Keratinocyte (primary cell): ENCODE measurements around the gene ABCA7. TPM values are rescaled to one million over a fixed set of nuclear protein-coding genes. Genes with fewer than 3 reads are reported as not detected.

Experiments used
- DNase-seq: peaks from one replicate; pipeline ENCODE4 v3.0.0-alpha.2; 2011; ENCODE audit warnings: low read depth, missing footprints, low spot score
- FAIRE-seq: peaks from 2 replicates; lab custom pipeline; 2011; peaks lifted over from hg19 to GRCh38; lab: Jason Lieb, UNC
- H2AFZ ChIP-seq: 2 replicates; pipeline ENCODE4 v1.6.0; 2012; ENCODE audit warnings: low read length, control low read depth, inconsistent platforms; ENCODE audit not compliant: control insufficient read depth
- H3K27ac ChIP-seq: 2 replicates; pipeline ENCODE4 v1.5.1; 2011; ENCODE audit warnings: low read length; ENCODE audit not compliant: control insufficient read depth, insufficient read depth
- H3K27me3 ChIP-seq: 3 replicates; pipeline ENCODE4 v1.6.0; 2011; ENCODE audit warnings: low read length; ENCODE audit not compliant: control insufficient read depth, insufficient read depth; ENCODE audit errors: extremely low read depth
- H3K36me3 ChIP-seq, 2 experiments: 2 replicates in 1 of 2; 3 replicates in 1 of 2; pipeline ENCODE4 v1.5.1; 2011; ENCODE audit warnings: low read length in 2 of 2, mild to moderate bottlenecking in 1 of 2; ENCODE audit not compliant: control insufficient read depth in 2 of 2, insufficient read depth in 2 of 2; ENCODE audit errors: extremely low read depth in 1 of 2
- H3K4me1 ChIP-seq: 3 replicates; pipeline ENCODE4 v1.5.1; 2011; ENCODE audit warnings: low read length; ENCODE audit not compliant: control insufficient read depth, insufficient read depth; ENCODE audit errors: extremely low read depth
- H3K4me2 ChIP-seq: 3 replicates; pipeline ENCODE4 v1.6.0; 2011; ENCODE audit warnings: low read depth, low read length; ENCODE audit not compliant: control insufficient read depth, insufficient read depth; ENCODE audit errors: extremely low read depth
- H3K4me3 ChIP-seq, 3 experiments: fragments of 200-600 bp in 1 of 3; sonication (generic) in 1 of 3; 2 replicates in 2 of 3; 3 replicates in 1 of 3; pipeline ENCODE4 v1.5.1; 2011 to 2016; ENCODE audit warnings: low read length in 3 of 3, mild to moderate bottlenecking in 3 of 3, control low read depth in 2 of 3, inconsistent platforms in 1 of 3, low read depth in 1 of 3, mixed read lengths in 1 of 3, mixed run types in 1 of 3, moderate library complexity in 1 of 3; ENCODE audit not compliant: control insufficient read depth in 2 of 3, insufficient read depth in 2 of 3; ENCODE audit errors: extremely low read depth in 1 of 3
- H3K79me2 ChIP-seq: 2 replicates; pipeline ENCODE4 v1.6.0; 2012; ENCODE audit warnings: low read length; ENCODE audit not compliant: control insufficient read depth, insufficient read depth
- H3K9ac ChIP-seq: 3 replicates; pipeline ENCODE4 v1.6.0; 2011; ENCODE audit warnings: low read length; ENCODE audit not compliant: control insufficient read depth, insufficient read depth; ENCODE audit errors: extremely low read depth
- H3K9me1 ChIP-seq: 3 replicates; pipeline ENCODE4 v1.6.0; 2011; ENCODE audit warnings: low read length; ENCODE audit not compliant: control insufficient read depth, insufficient read depth; ENCODE audit errors: extremely low read depth
- H3K9me3 ChIP-seq: 2 replicates; pipeline ENCODE4 v1.5.1; 2012; ENCODE audit warnings: low read depth, low read length; ENCODE audit not compliant: control insufficient read depth
- H4K20me1 ChIP-seq: 3 replicates; pipeline ENCODE4 v1.6.0; 2011; ENCODE audit warnings: low read length; ENCODE audit not compliant: control insufficient read depth, insufficient read depth; ENCODE audit errors: extremely low read depth
- EZH2 ChIP-seq: IDR thresholded peaks from one replicate; pipeline ENCODE4 v1.6.1; 2012; ENCODE audit warnings: inconsistent platforms, mild to moderate bottlenecking, low read length, moderate library complexity
- dilution Hi-C: fragments of 300-500 bp; cut with MboI; formaldehyde crosslinking; loops from one replicate; pipeline ENCODE4 v1.7.0; 2020; ENCODE audit warnings: low sequenced_read_pairs; ENCODE audit not compliant: extremely low pct_ligation_motif_present
- polyA plus RNA-seq, 5 experiments: library from polyadenylated mRNA; depleted of rRNA in 3 of 5; stranded (reverse) in 3 of 5; stranded (forward) in 1 of 5; unstranded in 1 of 5; fragments of >200 nt; gene quantifications; 1 replicate in 1 of 5; 2 replicates in 3 of 5; 3 replicates in 1 of 5; pipeline versions ENCODE4 v1.2.1 to v1.2.3, GENCODE V29; 2011 to 2012; ENCODE audit warnings: missing spikeins in 2 of 5, low read depth in 1 of 5, low replicate concordance in 1 of 5
- TF ChIP-seq, protein P1 (sequence below), 3 experiments: IDR thresholded peaks in 1 of 3; conservative IDR thresholded peaks in 1 of 3; optimal IDR thresholded peaks in 1 of 3; 2 replicates in 2 of 3; 3 replicates in 1 of 3; pipeline versions ENCODE3 to v1.5.1; 2011; ENCODE audit warnings: low read length in 3 of 3, mild to moderate bottlenecking in 3 of 3, moderate library complexity in 2 of 3, control low read depth in 1 of 3, inconsistent platforms in 1 of 3; ENCODE audit not compliant: insufficient read depth in 2 of 3; ENCODE audit errors: extremely low read depth in 1 of 3

The ABCA7 gene
- polyA plus RNA-seq, 1 donor (not counting 4 experiments of a cell fraction or from before 2014, with no cell fraction given): 7.4 TPM

DNA sequence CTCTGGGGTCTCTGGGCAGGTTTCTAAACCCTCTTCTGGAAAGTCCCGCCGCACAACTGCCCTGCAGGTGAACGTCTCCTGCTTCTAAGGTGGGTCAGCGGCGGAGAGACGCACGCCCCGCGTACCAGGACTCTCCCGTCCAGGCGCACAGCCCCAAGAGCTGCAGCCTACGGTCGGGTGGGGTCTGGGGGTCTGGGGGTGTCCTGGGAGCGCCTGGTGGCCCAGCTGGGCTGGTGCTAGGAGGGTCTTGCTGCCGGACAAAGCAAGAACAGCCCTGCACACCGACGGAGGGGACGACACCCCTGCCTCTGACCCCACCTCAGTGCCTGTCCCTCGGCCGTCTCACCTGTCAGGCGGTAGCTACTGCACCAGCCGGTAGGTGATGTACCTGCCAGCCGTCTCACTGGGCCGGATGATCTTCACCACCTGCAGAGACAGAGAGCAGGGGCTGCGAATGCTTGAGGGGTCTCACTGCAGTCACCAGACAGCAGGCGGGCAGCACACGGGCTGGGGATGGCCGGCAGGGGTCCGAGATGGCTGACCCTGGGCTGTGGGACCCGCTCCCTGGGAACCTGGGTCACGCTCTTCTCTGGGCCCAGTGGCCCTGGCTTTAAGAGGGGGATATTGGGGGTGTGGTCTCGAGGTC, 49.3 kb downstream of the ABCA7 start:
- dilution Hi-C loops: no loop called here
- Histone ChIP-seq H3K27ac (no peak overlapping the region), H3K9me1 (no peaks in the 10 kb centered on the region), H3K36me3 (peaks cover 29 to 30% of the 10 kb centered on the region in 2 experiments), H3K4me3 (no peak overlapping the region), H3K27me3 (no peaks in the 10 kb centered on the region), H2AFZ (no peak overlapping the region), H4K20me1 (no peaks in the 10 kb centered on the region), H3K4me1 (peaks cover 5% of the 10 kb centered on the region), H3K9ac (no peak overlapping the region), H3K9me3 (no peaks in the 10 kb centered on the region), H3K79me2 (peaks cover 24% of the 10 kb centered on the region), H3K4me2 (no peak overlapping the region)
- DNase-seq (no peak), FAIRE-seq (no peak)
- no peak for TF ChIP-seq EZH2
- TF ChIP-seq, protein P1, sequence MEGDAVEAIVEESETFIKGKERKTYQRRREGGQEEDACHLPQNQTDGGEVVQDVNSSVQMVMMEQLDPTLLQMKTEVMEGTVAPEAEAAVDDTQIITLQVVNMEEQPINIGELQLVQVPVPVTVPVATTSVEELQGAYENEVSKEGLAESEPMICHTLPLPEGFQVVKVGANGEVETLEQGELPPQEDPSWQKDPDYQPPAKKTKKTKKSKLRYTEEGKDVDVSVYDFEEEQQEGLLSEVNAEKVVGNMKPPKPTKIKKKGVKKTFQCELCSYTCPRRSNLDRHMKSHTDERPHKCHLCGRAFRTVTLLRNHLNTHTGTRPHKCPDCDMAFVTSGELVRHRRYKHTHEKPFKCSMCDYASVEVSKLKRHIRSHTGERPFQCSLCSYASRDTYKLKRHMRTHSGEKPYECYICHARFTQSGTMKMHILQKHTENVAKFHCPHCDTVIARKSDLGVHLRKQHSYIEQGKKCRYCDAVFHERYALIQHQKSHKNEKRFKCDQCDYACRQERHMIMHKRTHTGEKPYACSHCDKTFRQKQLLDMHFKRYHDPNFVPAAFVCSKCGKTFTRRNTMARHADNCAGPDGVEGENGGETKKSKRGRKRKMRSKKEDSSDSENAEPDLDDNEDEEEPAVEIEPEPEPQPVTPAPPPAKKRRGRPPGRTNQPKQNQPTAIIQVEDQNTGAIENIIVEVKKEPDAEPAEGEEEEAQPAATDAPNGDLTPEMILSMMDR (optimal IDR thresholded peaks at IDR 0.05 in 1 of 3, IDR thresholded peaks at IDR 0.05 in 1 of 3, conservative IDR thresholded peaks at IDR 0.05 in 1 of 3; ENCODE audit: extremely low read depth in 1 of 3, insufficient read depth in 2 of 3, low read length in 3 of 3): no peak

DNA sequence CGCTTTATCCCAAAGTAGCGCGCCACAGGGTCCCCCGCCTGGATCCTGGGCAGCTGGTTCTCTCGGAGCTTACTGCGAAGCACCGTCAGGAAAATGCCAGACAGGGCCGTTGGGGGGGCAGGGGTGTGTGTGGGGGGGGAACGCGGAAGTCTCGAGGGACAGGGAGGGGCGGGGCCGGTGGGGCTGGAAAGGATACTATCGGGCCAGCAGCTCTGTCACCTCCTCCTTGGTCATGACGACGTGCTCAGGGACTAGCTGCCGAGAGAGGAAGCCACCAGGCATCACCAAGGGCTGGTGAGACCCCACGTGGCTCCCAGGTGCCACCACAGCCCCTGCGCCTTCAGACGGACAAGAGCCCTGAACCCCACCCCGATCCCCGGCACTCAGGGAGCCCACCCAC, 50.0 kb downstream of the ABCA7 start:
- no peak for FAIRE-seq
- no peak overlapping the region for H3K4me3 ChIP-seq

More for the DNA sequence above, 50.0 kb downstream of the ABCA7 start:
- H3K9me3 ChIP-seq: no peaks in the 10 kb centered on the region
- H3K27ac ChIP-seq: no peak overlapping the region
- TF ChIP-seq, protein P1 (optimal IDR thresholded peaks at IDR 0.05 in 1 of 3, IDR thresholded peaks at IDR 0.05 in 1 of 3, conservative IDR thresholded peaks at IDR 0.05 in 1 of 3; ENCODE audit: extremely low read depth in 1 of 3, insufficient read depth in 2 of 3, low read length in 3 of 3): no peak
- no peak for TF ChIP-seq EZH2
- H3K9ac ChIP-seq: no peak overlapping the region
- peaks cover 29 to 30% of the 10 kb centered on the region in 2 experiments for H3K36me3 ChIP-seq
- H2AFZ ChIP-seq: no peak overlapping the region
- dilution Hi-C loops: no loop called here
- H3K9me1 ChIP-seq: no peaks in the 10 kb centered on the region
- H4K20me1 ChIP-seq: no peaks in the 10 kb centered on the region
- no peaks in the 10 kb centered on the region for H3K27me3 ChIP-seq
- no peak for DNase-seq
- peaks cover 5% of the 10 kb centered on the region for H3K4me1 ChIP-seq
- peaks cover 30% of the 10 kb centered on the region for H3K79me2 ChIP-seq
- H3K4me2 ChIP-seq: no peak overlapping the region
